Heart left ventricle (tissue), 16 donors: Measurements from ENCODE around the gene FCMR. TPM values are rescaled to one million over a fixed set of nuclear protein-coding genes. Genes with fewer than 3 reads are reported as not detected.
A peak's percentile ranks its signal among the peaks of the same experiment; 100 is the strongest.

ENCODE experiments used
- ATAC-seq, 4 donors: fragments of 200-7000 bp; cut with Tn5 transposase; one replicate each; pipeline ENCODE4 v1.9.1; 2020 to 2022; ENCODE audit warnings: moderate library complexity in 4 of 4, mild to moderate bottlenecking in 3 of 4, moderate number of reproducible peaks in 1 of 4
- DNase-seq, 5 donors: peaks; one replicate each; pipeline ENCODE4 v3.0.0-alpha.2; 2020
- H3K27ac ChIP-seq, 12 donors: fragments of 200-600 bp; sonication (generic) in 4 of 12; one replicate each; pipeline versions ENCODE4 v1.5.0 to v1.8.0; 2016 to 2022; ENCODE audit warnings: mild to moderate bottlenecking in 2 of 12
- H3K27me3 ChIP-seq, 9 donors: fragments of 200-600 bp; sonication (generic) in 2 of 9; one replicate each; pipeline versions ENCODE4 v1.5.1 to v1.8.0; 2016 to 2022; ENCODE audit warnings: mild to moderate bottlenecking in 3 of 9
- H3K36me3 ChIP-seq, 9 donors: fragments of 200-600 bp; sonication (generic) in 2 of 9; one replicate each; pipeline versions ENCODE4 v1.5.0 to v1.8.0; 2018 to 2022; ENCODE audit warnings: mild to moderate bottlenecking in 2 of 9
- H3K4me1 ChIP-seq, 12 donors: fragments of 200-600 bp; sonication (generic) in 4 of 12; one replicate each; pipeline versions ENCODE4 v1.5.0 to v1.8.0; 2016 to 2022; ENCODE audit warnings: mild to moderate bottlenecking in 3 of 12
- H3K4me3 ChIP-seq, 12 donors: fragments of 200-600 bp; sonication (generic) in 4 of 12; one replicate each; pipeline versions ENCODE4 v1.5.0 to v1.8.0; 2017 to 2022; ENCODE audit warnings: mild to moderate bottlenecking in 9 of 12, moderate library complexity in 4 of 12
- H3K9me3 ChIP-seq, 12 donors: fragments of 200-600 bp; sonication (generic) in 4 of 12; one replicate each; pipeline versions ENCODE4 v1.5.0 to v1.8.0; 2016 to 2022; ENCODE audit warnings: mild to moderate bottlenecking in 1 of 12
- POLR2A ChIP-seq, 2 donors: fragments of 450-650 bp; IDR thresholded peaks; one replicate each; pipeline ENCODE4 v1.6.1; 2017; ENCODE audit warnings: antibody characterized with exemption in 2 of 2, mild to moderate bottlenecking in 2 of 2, moderate library complexity in 2 of 2
- WGBS, 4 donors: extraction: QIAGEN DNeasy Blood & Tissue Kit in 2 of 4; methylation state at CpG; one replicate each; pipeline versions ENCODE4 v1.1.5 to v1.1.7; 2013 to 2018; 5-methylcytosine and 5-hydroxymethylcytosine counted together
- intact Hi-C, 10 donors: fragments of 100-400 bp; cut with DNase I; formaldehyde crosslinking; loops; one replicate each; pipeline versions ENCODE4 v1.11.1 to v1.14.2; 2022
- polyA plus RNA-seq, 2 donors: library from polyadenylated mRNA; stranded (reverse); fragments of 200-250 nt; gene quantifications; one replicate each; pipeline ENCODE4 v1.2.3, GENCODE V29; 2013
- total RNA-seq, 9 donors: library from RNA; depleted of rRNA in 2 of 9; stranded (reverse); fragments of >200 nt in 2 of 9; fragmentation: NEBNext Ultra II Directional in 3 of 9; extraction: Animal tissue kit (Norgen Biotek cat#: 25700) in 3 of 9; gene quantifications; one replicate each; pipeline versions ENCODE4 v1.1.0 to v1.2.4, GENCODE V29; 2016 to 2023
- TF ChIP-seq, protein P1 (sequence below), 12 donors: fragments of 200-600 bp; sonication (generic) in 4 of 12; IDR thresholded peaks; one replicate each; pipeline versions ENCODE4 v1.5.0 to v1.8.0; 2018 to 2022; ENCODE audit warnings: antibody characterized with exemption in 12 of 12, mild to moderate bottlenecking in 5 of 12
- donor health status: ischemic (EF 13 %, LVEDD 7.1; RV severe dilation, severe dysfunction).
- donor health status: healthy with polysubstance abuse.
- donor health status: DM: no; HTN: yes; CAD: no.
- donor health status: DM: no; HTN: no; CAD: no.
- donor health status: ischemic (EF 25% LVEDD 6.9; RV normal size, moderate dysfunction).
- donor health status: ischemic (EF 25% LVEDD 5.7; RV mildly dilated, moderate dysfunction).
- donor health status: healthy.
- donor health status: DM: yes; HTN: yes; CAD: no.
- donor health status: ischemic (EF 35%, LVEDD 5.7; RV mildly dilated, moderate dysfunction).
- donor health status: nonischemic (EF 11% LVEDD 7.7; RV severe dilation, severe dysfunction).
- donor health status: DM: yes; HTN: yes; CAD: no.
- donor health status: PGD.
- donor health status: ischemic (EF 29% LVEDD 5.4; RV normal size, mild dysfunction).
- donor health status: nonischemic (EF 23%, LVEDD 6.1; RV moderate dilation, normal function).

The FCMR gene
- total and polyA plus RNA-seq, 11 donors: 0.99 to 16.3 (median 3.2) TPM

DNA sequence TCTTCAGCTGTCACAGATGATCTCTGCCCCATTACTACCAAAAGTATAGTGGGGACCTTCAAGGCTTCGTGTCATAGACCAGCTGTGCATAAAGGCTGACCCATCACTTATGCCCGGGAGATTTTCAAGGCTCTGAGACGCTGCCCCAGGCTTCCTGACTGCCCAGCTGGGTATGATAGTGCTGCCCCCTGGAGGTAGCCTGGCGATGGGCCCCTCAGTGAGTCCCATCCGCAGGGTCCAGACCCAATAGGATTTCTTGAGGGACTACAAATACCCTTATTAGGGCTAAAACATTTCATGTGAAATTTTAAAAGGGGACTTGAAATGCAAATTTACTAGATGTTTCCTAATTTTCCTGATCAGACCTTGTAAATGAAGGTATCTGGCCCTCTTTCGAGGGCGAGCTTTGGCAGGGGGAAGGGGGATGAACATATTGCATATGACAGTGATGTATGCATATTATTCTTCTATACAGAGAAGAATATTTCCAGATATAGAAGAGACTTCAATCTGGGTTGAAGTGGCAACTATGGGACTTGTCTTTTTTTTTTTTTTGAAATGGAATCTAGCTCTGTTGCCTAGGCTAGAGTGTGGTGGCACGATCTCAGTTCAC is 11.7 kb upstream of the FCMR start:
- peak in 4 of 5 donors; percentile 42 to 72 (median 48) for DNase-seq
- intact Hi-C loops: no loop called here

GRCh38 chr1:206932177-206932576 is 10.4 kb upstream of the FCMR start:
- 46 to 66% (median 57%) methylated on average over 7 to 8 of the region's 8 CpGs for WGBS, 4 donors
- no peak for DNase-seq
- Histone ChIP-seq H3K27me3 (no peaks in the 10 kb centered on the region), H3K4me1 (peaks cover 0 to 13% (median 0%) of the 10 kb centered on the region in 12 donors), H3K27ac (no peak overlapping the region), H3K36me3 (no peaks in the 10 kb centered on the region), H3K4me3 (no peak overlapping the region), H3K9me3 (no peaks in the 10 kb centered on the region)
- intact Hi-C loops: no loop called here
- ATAC-seq: no peak
- TF ChIP-seq POLR2A (IDR thresholded peaks at IDR 0.05): no peak
- TF ChIP-seq, protein P1, sequence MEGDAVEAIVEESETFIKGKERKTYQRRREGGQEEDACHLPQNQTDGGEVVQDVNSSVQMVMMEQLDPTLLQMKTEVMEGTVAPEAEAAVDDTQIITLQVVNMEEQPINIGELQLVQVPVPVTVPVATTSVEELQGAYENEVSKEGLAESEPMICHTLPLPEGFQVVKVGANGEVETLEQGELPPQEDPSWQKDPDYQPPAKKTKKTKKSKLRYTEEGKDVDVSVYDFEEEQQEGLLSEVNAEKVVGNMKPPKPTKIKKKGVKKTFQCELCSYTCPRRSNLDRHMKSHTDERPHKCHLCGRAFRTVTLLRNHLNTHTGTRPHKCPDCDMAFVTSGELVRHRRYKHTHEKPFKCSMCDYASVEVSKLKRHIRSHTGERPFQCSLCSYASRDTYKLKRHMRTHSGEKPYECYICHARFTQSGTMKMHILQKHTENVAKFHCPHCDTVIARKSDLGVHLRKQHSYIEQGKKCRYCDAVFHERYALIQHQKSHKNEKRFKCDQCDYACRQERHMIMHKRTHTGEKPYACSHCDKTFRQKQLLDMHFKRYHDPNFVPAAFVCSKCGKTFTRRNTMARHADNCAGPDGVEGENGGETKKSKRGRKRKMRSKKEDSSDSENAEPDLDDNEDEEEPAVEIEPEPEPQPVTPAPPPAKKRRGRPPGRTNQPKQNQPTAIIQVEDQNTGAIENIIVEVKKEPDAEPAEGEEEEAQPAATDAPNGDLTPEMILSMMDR (IDR thresholded peaks at IDR 0.05): no peak

More for the DNA sequence above, 11.7 kb upstream of the FCMR start:
- Histone ChIP-seq H3K9me3 (no peaks in the 10 kb centered on the region), H3K27ac (no peak overlapping the region), H3K27me3 (no peaks in the 10 kb centered on the region), H3K4me3 (no peak overlapping the region), H3K36me3 (no peaks in the 10 kb centered on the region), H3K4me1 (peaks cover 0 to 13% (median 0%) of the 10 kb centered on the region in 12 donors)
- ATAC-seq: peak in 2 of 4 donors; percentile 42 to 52
- WGBS, 4 donors: 65 to 74% (median 69%) methylated on average over 5 to 8 of the region's 8 CpGs
- no peak for TF ChIP-seq POLR2A (IDR thresholded peaks at IDR 0.05)
- TF ChIP-seq, protein P1 (IDR thresholded peaks at IDR 0.05): peak in 11 of 12 donors; percentile 10 to 71 (median 34)

DNA sequence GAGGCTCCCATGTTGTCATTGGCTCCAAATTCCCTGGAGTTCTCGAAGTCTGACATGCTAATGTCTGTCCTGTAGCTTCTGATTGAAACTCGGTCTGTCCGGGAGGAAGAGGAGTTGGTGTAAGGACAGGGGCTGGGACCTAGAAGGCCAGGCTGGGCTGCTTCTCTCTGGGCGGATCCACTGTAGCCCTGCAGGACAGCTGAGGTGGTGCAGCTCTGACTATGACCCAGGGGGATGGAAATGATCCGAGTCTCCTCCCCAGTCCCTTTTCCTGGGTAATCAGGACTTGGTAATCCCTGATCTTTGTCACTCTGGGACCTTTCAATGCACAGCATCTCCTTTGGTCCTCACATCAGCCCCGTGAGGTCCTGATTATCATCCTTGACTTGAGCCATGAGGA is 10.0 kb upstream of the FCMR start:
- no peak overlapping the region for H3K27ac ChIP-seq
- DNase-seq: no peak

GRCh38 chr1:206930210-206930798 is 8.6 kb upstream of the FCMR start:
- Histone ChIP-seq H3K9me3 (no peaks in the 10 kb centered on the region), H3K27ac (peak overlapping the region in 1 of 12 donors; percentile 37), H3K36me3 (no peaks in the 10 kb centered on the region), H3K4me3 (no peak overlapping the region), H3K27me3 (no peaks in the 10 kb centered on the region), H3K4me1 (peaks cover 0 to 18% (median 0%) of the 10 kb centered on the region in 12 donors)
- DNase-seq: no peak
- intact Hi-C loops: no loop called here
- 72 to 80% (median 77%) methylated on average over 16 to 17 of the region's 17 CpGs for WGBS, 4 donors
- ATAC-seq: peak in 1 of 4 donors; percentile 27
- TF ChIP-seq, protein P1 (IDR thresholded peaks at IDR 0.05): no peak
- no peak for TF ChIP-seq POLR2A (IDR thresholded peaks at IDR 0.05)

More for the DNA sequence above, 10.0 kb upstream of the FCMR start:
- no peaks in the 10 kb centered on the region for H3K9me3 ChIP-seq
- peaks cover 0 to 13% (median 0%) of the 10 kb centered on the region in 12 donors for H3K4me1 ChIP-seq
- ATAC-seq: no peak
- no peak for TF ChIP-seq POLR2A (IDR thresholded peaks at IDR 0.05)
- TF ChIP-seq, protein P1 (IDR thresholded peaks at IDR 0.05): no peak
- no peak overlapping the region for H3K4me3 ChIP-seq
- H3K36me3 ChIP-seq: no peaks in the 10 kb centered on the region
- 71 to 94% (median 77%) methylated on average over 5 to 6 of the region's 6 CpGs for WGBS, 4 donors
- H3K27me3 ChIP-seq: no peaks in the 10 kb centered on the region
- intact Hi-C loops: no loop called here
